ENCODE measurements around the gene EVI5.
"Not testable (repeated sequence)": the region's sequence is repeated elsewhere in the genome, so short reads cannot be mapped to it uniquely, and the experiment has no call there.

EVI5 gene

GRCh38 chr1:92679980-92680379 is 104.9 kb downstream of the EVI5 start:
- no peak for DNase-seq

GRCh38 chr1:92663775-92664174 is 121.1 kb downstream of the EVI5 start:
- no peak for DNase-seq

GRCh38 chr1:92662048-92662447 is 122.9 kb downstream of the EVI5 start:
- DNase-seq, result no peak

- DNase-seq, result no peak
These were observed 127.2 kb downstream of the EVI5 start for GRCh38 chr1:92657701-92658100.

- DNase-seq, result no peak
These were observed 129.6 kb downstream of the EVI5 start for GRCh38 chr1:92655197-92655801.

GRCh38 chr1:92653605-92654381 is 131.1 kb downstream of the EVI5 start:
- no peak for DNase-seq

- DNase-seq, result not testable (repeated sequence)
These were observed 144.2 kb downstream of the EVI5 start for GRCh38 chr1:92640686-92641085.

- no peak for DNase-seq
These were observed 146.4 kb downstream of the EVI5 start for GRCh38 chr1:92638498-92638897.

- not testable (repeated sequence) for DNase-seq
These were observed 149.7 kb downstream of the EVI5 start for GRCh38 chr1:92635203-92635602.

GRCh38 chr1:92623187-92623778 is 161.6 kb downstream of the EVI5 start:
- DNase-seq, result peak in 1 of 3 experiments; percentile 41

- no peak for DNase-seq
These were observed 165.3 kb downstream of the EVI5 start for GRCh38 chr1:92619466-92620189.

GRCh38 chr1:92601044-92601443 is 183.9 kb downstream of the EVI5 start:
- DNase-seq, result no peak

GRCh38 chr1:92599184-92599583 is 185.7 kb downstream of the EVI5 start:
- DNase-seq, result peak in 1 of 3 experiments; percentile 13

- DNase-seq, result not testable (repeated sequence)
These were observed 195.5 kb downstream of the EVI5 start for GRCh38 chr1:92589361-92589760.

- DNase-seq, result no peak
These were observed 197.5 kb downstream of the EVI5 start for GRCh38 chr1:92587445-92587844.

GRCh38 chr1:92585831-92586230 is 199.1 kb downstream of the EVI5 start:
- DNase-seq, result no peak

GRCh38 chr1:92584810-92585209 is 200.1 kb downstream of the EVI5 start:
- DNase-seq, result not testable (repeated sequence)

- DNase-seq, result no peak
These were observed 200.8 kb downstream of the EVI5 start for GRCh38 chr1:92583821-92584760.

- DNase-seq, result no peak
These were observed 207.5 kb downstream of the EVI5 start for GRCh38 chr1:92577261-92577895.

GRCh38 chr1:92575123-92575522 is 209.8 kb downstream of the EVI5 start:
- DNase-seq, result no peak

- DNase-seq, result no peak
These were observed 212.4 kb downstream of the EVI5 start for GRCh38 chr1:92572520-92572919.

GRCh38 chr1:92571578-92571977 is 213.3 kb downstream of the EVI5 start:
- no peak for DNase-seq

Measured in NCI-H1417 (cell line).